PC-9 (cell line): ENCODE measurements around the gene CAMTA1.

Experiments used
- EZH2 ChIP-seq: fragments of 200-600 bp; sonication (generic); IDR thresholded peaks from 2 replicates; pipeline ENCODE4 v1.8.0; 2017; ENCODE audit warnings: antibody characterized with exemption, low read depth
- TF ChIP-seq, protein P1 (sequence below): fragments of 200-600 bp; sonication (generic); conservative IDR thresholded peaks from 2 replicates; pipeline ENCODE4 v1.6.1; 2017; ENCODE audit warnings: mixed run types, antibody characterized with exemption, mild to moderate bottlenecking, moderate library complexity

DNA sequence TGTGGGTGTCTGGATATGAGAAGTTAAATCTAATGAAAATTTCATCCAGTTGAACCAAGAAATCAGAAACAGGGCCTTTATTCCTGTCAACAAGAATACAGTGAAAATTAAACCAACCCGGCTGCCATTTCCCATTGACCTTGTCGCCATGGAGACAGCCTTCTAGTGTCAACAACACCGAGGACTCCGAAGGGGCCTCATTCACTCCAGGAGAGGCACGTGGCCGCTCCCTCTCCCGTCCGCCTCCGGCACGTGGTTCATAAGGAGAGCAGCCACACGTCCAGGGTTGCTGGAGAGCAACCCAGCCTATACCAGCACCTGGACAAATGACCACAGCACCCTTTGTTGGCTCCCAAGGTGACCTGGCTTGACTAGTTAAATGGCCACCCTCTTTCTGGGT lies 865.5 kb downstream of the CAMTA1 start:
- TF ChIP-seq, protein P1, sequence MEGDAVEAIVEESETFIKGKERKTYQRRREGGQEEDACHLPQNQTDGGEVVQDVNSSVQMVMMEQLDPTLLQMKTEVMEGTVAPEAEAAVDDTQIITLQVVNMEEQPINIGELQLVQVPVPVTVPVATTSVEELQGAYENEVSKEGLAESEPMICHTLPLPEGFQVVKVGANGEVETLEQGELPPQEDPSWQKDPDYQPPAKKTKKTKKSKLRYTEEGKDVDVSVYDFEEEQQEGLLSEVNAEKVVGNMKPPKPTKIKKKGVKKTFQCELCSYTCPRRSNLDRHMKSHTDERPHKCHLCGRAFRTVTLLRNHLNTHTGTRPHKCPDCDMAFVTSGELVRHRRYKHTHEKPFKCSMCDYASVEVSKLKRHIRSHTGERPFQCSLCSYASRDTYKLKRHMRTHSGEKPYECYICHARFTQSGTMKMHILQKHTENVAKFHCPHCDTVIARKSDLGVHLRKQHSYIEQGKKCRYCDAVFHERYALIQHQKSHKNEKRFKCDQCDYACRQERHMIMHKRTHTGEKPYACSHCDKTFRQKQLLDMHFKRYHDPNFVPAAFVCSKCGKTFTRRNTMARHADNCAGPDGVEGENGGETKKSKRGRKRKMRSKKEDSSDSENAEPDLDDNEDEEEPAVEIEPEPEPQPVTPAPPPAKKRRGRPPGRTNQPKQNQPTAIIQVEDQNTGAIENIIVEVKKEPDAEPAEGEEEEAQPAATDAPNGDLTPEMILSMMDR = no peak
- no peak for TF ChIP-seq EZH2
